ENCODE results near the gene CCR7.
"Not testable (repeated sequence)": the region's sequence is repeated elsewhere in the genome, so short reads cannot be mapped to it uniquely, and the experiment has no call there.

DNA sequence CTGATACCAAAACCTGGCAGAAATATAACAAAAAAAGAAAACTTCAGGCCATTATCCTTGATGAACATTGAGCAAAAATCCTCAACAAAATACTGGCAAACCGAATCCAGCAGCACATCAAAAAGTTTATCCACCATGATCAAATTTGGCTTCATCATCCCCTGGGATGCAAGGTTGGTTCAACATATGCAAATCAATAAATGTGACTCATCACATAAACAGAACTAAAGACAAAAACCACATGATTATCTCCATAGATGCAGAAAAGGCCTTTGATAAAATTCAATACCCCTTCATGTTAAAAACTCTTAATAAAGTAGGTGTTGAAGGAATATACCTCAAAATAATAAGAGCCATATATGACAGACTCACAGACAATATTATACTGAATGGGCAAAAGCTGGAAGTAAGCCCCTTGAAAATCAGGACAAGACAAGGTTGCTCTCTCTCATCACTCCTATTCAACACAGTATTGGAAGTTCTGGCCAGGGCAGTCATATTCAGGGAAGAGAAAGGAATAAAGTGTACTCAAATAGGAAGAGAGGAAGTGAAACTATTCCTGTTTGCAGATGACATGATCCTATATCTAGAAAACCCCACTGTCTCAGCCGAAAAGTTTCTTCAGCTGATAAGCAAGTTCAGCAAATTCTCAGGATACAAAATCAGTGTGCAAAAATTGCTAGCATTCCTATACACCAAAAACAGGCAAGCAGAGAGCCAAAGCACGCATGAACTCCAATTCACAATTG lies 7.1 kb upstream of the CCR7 start:
- TF ChIP-seq SRF (IDR thresholded peaks at IDR 0.05; ENCODE audit: low read depth, low read length); FOXO1 (CRISPR knock-in tag; IDR thresholded peaks at IDR 0.05); HES4 (CRISPR knock-in tag; IDR thresholded peaks at IDR 0.05; ENCODE audit: borderline replicate concordance); KLF13 (CRISPR knock-in tag; IDR thresholded peaks at IDR 0.05); RFX5 (IDR thresholded peaks at IDR 0.05; ENCODE audit: low read depth, low read length); EP300 (IDR thresholded peaks at IDR 0.05; ENCODE audit: low read depth in 2 of 2, low read length in 2 of 2); EP300 (CRISPR knock-in tag; IDR thresholded peaks at IDR 0.05; ENCODE audit: borderline replicate concordance); ZFX (CRISPR knock-in tag; IDR thresholded peaks at IDR 0.05; ENCODE audit: low read depth); KDM5B (CRISPR knock-in tag; IDR thresholded peaks at IDR 0.05; ENCODE audit: borderline replicate concordance): not testable (repeated sequence)
- TF ChIP-seq, protein P1, sequence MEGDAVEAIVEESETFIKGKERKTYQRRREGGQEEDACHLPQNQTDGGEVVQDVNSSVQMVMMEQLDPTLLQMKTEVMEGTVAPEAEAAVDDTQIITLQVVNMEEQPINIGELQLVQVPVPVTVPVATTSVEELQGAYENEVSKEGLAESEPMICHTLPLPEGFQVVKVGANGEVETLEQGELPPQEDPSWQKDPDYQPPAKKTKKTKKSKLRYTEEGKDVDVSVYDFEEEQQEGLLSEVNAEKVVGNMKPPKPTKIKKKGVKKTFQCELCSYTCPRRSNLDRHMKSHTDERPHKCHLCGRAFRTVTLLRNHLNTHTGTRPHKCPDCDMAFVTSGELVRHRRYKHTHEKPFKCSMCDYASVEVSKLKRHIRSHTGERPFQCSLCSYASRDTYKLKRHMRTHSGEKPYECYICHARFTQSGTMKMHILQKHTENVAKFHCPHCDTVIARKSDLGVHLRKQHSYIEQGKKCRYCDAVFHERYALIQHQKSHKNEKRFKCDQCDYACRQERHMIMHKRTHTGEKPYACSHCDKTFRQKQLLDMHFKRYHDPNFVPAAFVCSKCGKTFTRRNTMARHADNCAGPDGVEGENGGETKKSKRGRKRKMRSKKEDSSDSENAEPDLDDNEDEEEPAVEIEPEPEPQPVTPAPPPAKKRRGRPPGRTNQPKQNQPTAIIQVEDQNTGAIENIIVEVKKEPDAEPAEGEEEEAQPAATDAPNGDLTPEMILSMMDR (CRISPR knock-in tag; IDR thresholded peaks at IDR 0.05): not testable (repeated sequence)
